ENCODE data around the gene ZW10.

DNA sequence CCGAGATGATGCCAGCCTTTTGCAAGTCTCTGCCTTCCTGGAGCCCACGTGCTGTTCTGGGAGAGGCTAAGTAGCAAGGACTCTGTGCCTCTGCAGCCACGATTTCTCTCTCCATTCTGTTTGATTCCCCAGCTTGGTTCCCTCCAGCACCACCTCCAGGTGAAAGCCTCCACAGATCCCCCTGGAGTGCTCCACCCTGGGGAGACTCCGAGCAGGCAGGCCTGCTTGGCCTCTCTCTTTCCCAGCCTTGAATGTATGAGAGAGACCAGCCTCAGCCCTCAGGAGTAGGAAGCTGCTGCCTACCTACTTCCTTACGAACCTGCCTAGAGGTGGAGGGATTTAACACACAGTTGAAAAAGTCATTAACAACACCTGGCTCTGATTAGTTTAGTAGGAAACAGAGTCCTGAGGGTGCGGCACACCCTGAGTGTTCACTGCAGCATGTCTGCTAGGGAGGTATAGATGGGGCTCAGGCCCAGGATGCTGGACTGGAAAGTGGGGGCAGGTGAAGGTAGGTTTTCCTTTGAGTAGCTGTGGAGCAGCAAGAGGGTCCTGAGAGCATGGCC lies 89.9 kb downstream of the ZW10 start:
- TF ChIP-seq, protein P1, sequence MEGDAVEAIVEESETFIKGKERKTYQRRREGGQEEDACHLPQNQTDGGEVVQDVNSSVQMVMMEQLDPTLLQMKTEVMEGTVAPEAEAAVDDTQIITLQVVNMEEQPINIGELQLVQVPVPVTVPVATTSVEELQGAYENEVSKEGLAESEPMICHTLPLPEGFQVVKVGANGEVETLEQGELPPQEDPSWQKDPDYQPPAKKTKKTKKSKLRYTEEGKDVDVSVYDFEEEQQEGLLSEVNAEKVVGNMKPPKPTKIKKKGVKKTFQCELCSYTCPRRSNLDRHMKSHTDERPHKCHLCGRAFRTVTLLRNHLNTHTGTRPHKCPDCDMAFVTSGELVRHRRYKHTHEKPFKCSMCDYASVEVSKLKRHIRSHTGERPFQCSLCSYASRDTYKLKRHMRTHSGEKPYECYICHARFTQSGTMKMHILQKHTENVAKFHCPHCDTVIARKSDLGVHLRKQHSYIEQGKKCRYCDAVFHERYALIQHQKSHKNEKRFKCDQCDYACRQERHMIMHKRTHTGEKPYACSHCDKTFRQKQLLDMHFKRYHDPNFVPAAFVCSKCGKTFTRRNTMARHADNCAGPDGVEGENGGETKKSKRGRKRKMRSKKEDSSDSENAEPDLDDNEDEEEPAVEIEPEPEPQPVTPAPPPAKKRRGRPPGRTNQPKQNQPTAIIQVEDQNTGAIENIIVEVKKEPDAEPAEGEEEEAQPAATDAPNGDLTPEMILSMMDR (IDR thresholded peaks at IDR 0.05; ENCODE audit: low read depth, low read length) = no peak
- TF ChIP-seq EZH2phosphoT487 (IDR thresholded peaks at IDR 0.05; ENCODE audit: low read depth) = no peak
